Endothelial cell (in vitro differentiated cells): ENCODE data around the gene NAA25. TPM values are rescaled to one million over a fixed set of nuclear protein-coding genes. Genes with fewer than 3 reads are reported as not detected.

Experiments used
- DNase-seq: peaks from one replicate; pipeline ENCODE4 v3.0.0; 2021; ENCODE audit warnings: low spot score
- H3K27ac Mint-ChIP-seq: one replicate; pipeline ENCODE4 v1.8.0; 2021; ENCODE audit warnings: mixed read lengths, inconsistent platforms; ENCODE audit not compliant: unreplicated experiment
- H3K27me3 Mint-ChIP-seq: one replicate; pipeline ENCODE4 v1.8.0; 2021; ENCODE audit warnings: mild to moderate bottlenecking, moderate library complexity, mixed read lengths, inconsistent platforms; ENCODE audit not compliant: unreplicated experiment
- H3K36me3 Mint-ChIP-seq: one replicate; pipeline ENCODE4 v1.8.0; 2021; ENCODE audit warnings: mild to moderate bottlenecking, low read depth, mixed read lengths, inconsistent platforms; ENCODE audit not compliant: unreplicated experiment
- H3K4me1 Mint-ChIP-seq: one replicate; pipeline ENCODE4 v1.8.0; 2021; ENCODE audit warnings: mild to moderate bottlenecking, mixed read lengths, inconsistent platforms; ENCODE audit not compliant: unreplicated experiment
- H3K4me3 Mint-ChIP-seq: one replicate; pipeline ENCODE4 v1.8.0; 2021; ENCODE audit warnings: mild to moderate bottlenecking, mixed read lengths, inconsistent platforms; ENCODE audit not compliant: unreplicated experiment
- H3K9me3 Mint-ChIP-seq: one replicate; pipeline ENCODE4 v1.8.0; 2021; ENCODE audit warnings: mixed read lengths, inconsistent platforms; ENCODE audit not compliant: unreplicated experiment
- CTCF ChIP-seq: fragments of 200-600 bp; sonication (generic); IDR thresholded peaks from one replicate; pipeline ENCODE4 v1.5.0; 2021; ENCODE audit warnings: antibody characterized with exemption; ENCODE audit not compliant: unreplicated experiment
- total RNA-seq: library from RNA; stranded (reverse); fragmentation: NEBNext Ultra II Directional; extraction: Animal tissue kit (Norgen Biotek cat#: 25700); gene quantifications from one replicate; pipeline ENCODE4 v1.2.1, GENCODE V29; 2021; ENCODE audit not compliant: unreplicated experiment

The NAA25 gene
- total RNA-seq, 1 donor from 2014 or later = 23.4 TPM

DNA sequence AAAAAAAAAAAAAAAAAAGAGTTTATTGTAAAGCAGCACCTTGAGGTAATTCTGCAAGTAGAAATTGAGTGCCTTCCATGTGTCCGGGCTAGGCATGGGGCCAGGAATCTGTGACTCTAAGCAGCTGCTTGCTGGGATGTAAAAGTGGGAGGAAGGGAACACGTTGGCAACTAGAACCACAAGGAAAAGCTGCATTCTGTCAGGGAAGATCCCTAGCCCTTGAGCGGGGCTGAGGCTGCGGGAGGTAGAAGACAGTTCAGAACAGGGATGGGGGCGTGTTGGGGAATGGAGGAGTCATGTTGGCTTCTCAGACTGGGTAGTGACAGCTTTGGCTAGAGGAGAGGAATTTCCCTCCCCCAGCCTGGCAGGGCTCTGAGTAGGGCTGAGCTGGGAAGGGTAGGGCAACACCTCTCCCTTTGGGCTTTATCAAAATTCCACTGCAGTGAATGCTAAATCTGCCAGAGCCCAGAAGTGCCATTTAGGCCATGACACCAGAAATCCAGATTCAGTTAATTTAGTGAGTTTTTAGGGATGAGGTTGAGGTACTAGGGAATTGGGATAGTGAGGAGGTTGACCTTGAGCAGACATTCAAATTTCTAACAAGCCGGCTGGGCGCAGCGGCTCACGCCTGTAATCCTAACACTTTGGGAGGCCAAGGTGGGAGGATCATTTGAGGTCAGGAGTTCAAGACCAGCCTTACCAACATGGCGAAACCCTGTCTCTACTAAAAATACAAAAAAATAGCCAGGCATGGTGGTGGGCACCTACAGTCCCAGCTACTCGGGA is 13.4 kb upstream of the NAA25 start:
- no peak for TF ChIP-seq CTCF
- no peaks in the 10 kb centered on the region for H3K27me3 Mint-ChIP-seq
- H3K4me3 Mint-ChIP-seq = no peak overlapping the region
- H3K9me3 Mint-ChIP-seq = no peaks in the 10 kb centered on the region
- DNase-seq = no peak
- no peak overlapping the region for H3K27ac Mint-ChIP-seq
- H3K36me3 Mint-ChIP-seq = peaks cover 1% of the 10 kb centered on the region
- H3K4me1 Mint-ChIP-seq = peaks cover 9% of the 10 kb centered on the region

- no peak overlapping the region for H3K4me3 Mint-ChIP-seq
- H3K4me1 Mint-ChIP-seq = peaks cover 10% of the 10 kb centered on the region
- no peak for TF ChIP-seq CTCF
- H3K36me3 Mint-ChIP-seq = no peaks in the 10 kb centered on the region
- H3K9me3 Mint-ChIP-seq = no peaks in the 10 kb centered on the region
- H3K27ac Mint-ChIP-seq = no peak overlapping the region
- DNase-seq = no peak
- H3K27me3 Mint-ChIP-seq = no peaks in the 10 kb centered on the region
These were observed 9.1 kb upstream of the NAA25 start for GRCh38 chr12:112117685-112118084.

DNA sequence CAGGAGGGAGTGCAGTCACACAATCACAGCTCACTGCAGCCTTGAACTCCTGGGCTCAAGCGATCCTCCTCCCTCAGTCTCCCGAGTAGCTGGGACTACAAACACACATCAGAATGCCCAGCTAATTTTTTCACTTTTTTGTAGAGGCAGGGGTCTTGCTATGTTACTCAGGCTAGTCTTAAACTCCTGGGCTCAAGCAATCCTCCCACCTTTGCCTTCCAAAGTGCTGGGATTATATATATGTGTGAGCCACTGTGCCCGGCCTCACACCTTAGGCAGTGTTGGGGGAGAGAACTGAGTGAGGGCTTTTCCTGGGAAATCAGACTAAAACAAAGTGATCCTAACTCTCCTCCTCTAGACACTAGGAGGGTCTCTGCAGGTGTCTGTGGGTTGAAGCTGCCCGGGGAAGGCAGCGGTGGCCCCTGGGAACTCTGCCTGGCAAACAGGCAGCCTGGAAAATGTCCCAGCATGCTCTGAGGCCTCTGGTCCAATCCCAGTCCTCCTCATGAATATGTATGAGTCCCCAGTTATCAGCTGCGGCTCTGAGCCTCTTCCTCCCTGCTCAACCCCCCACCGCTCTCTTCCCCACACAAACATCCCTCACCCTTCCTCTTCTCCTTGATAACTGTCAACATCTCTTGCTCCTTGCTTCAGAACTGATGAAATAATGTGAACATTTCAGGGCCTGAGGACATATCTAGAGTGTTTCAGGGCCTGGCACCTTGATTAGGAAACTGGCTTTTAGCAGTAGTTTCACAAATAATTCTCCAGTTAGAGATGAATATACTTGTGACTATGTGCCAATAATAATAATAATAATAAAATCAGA is 7.9 kb upstream of the NAA25 start:
- H3K4me1 Mint-ChIP-seq = peaks cover 10% of the 10 kb centered on the region
- H3K27ac Mint-ChIP-seq = peak overlapping the region; percentile 87
- no peaks in the 10 kb centered on the region for H3K36me3 Mint-ChIP-seq
- DNase-seq = peak; percentile 60
- peaks cover 2% of the 10 kb centered on the region for H3K27me3 Mint-ChIP-seq
- TF ChIP-seq CTCF = no peak
- peak overlapping the region; percentile 5 for H3K4me3 Mint-ChIP-seq
- no peaks in the 10 kb centered on the region for H3K9me3 Mint-ChIP-seq

- no peak for DNase-seq
- Mint-ChIP-seq H3K4me3 (no peak overlapping the region), H3K4me1 (peaks cover 10% of the 10 kb centered on the region), H3K27ac (no peak overlapping the region), H3K9me3 (no peaks in the 10 kb centered on the region), H3K27me3 (peaks cover 2% of the 10 kb centered on the region), H3K36me3 (no peaks in the 10 kb centered on the region)
- TF ChIP-seq CTCF = no peak
These were observed 6.9 kb upstream of the NAA25 start for GRCh38 chr12:112115259-112116045.
